ENCODE data around the gene UBE2Q1. TPM values are rescaled to one million over a fixed set of nuclear protein-coding genes. Genes with fewer than 3 reads are reported as not detected.

The UBE2Q1 gene
- total RNA-seq, 1 experiment from 2014 or later: 52.8 TPM

- no peaks in the 10 kb centered on the region for H3K4me1 ChIP-seq (replicated peaks; ENCODE audit: insufficient read depth)
- no peaks in the 10 kb centered on the region for H3K79me2 ChIP-seq (ENCODE audit: low read depth)
- ChIA-PET CTCF (no interaction called here), POLR2A (ENCODE audit: unreplicated experiment) (no interaction called here)
- no peak overlapping the region for H3K4me3 ChIP-seq
- H3K36me3 ChIP-seq (ENCODE audit: low read depth): peaks cover 27% of the 10 kb centered on the region; the same call in 1 of the 2 replicates
- intact Hi-C loops (cut with micrococcal nuclease; ENCODE audit: unreplicated experiment): no loop called here
- no peaks in the 10 kb centered on the region for H4K20me1 ChIP-seq (ENCODE audit: insufficient read depth)
- H3K9me3 ChIP-seq (ENCODE audit: insufficient read depth, low read depth): no peaks in the 10 kb centered on the region
- H2AFZ ChIP-seq: no peak overlapping the region
- H3K4me2 ChIP-seq: no peak overlapping the region
- no peaks in the 10 kb centered on the region for H3K9me2 ChIP-seq (ENCODE audit: insufficient read depth)
- TF ChIP-seq CTCF (conservative IDR thresholded peaks at IDR 0.05): no peak
- TF ChIP-seq EZH2 (IDR thresholded peaks at IDR 0.05; ENCODE audit: low read depth): no peak
- H3K27me3 ChIP-seq (ENCODE audit: insufficient read depth, low read depth): no peaks in the 10 kb centered on the region
- DNase-seq: no peak
- no peak overlapping the region for H3K27ac ChIP-seq
- no peaks in the 10 kb centered on the region for H3F3A ChIP-seq (ENCODE audit: insufficient read depth, low read depth)
- BruUV-seq (replicated peaks): no TSS peak
Measured at GRCh38 chr1:154582885-154583284, 24.4 kb upstream of the UBE2Q1 start.

- CTCF ChIA-PET: no interaction called here
- Histone ChIP-seq H3K9me2 (ENCODE audit: insufficient read depth) (no peaks in the 10 kb centered on the region), H3K4me2 (no peak overlapping the region), H3K9me3 (ENCODE audit: insufficient read depth, low read depth) (no peaks in the 10 kb centered on the region), H3K79me2 (ENCODE audit: low read depth) (no peaks in the 10 kb centered on the region), H3K36me3 (ENCODE audit: low read depth) (peaks cover 23% of the 10 kb centered on the region; the same call in 1 of the 2 replicates), H4K20me1 (ENCODE audit: insufficient read depth) (no peaks in the 10 kb centered on the region), H3K27ac (no peak overlapping the region), H3K4me3 (no peak overlapping the region), H2AFZ (no peak overlapping the region), H3F3A (ENCODE audit: insufficient read depth, low read depth) (no peaks in the 10 kb centered on the region), H3K4me1 (replicated peaks; ENCODE audit: insufficient read depth) (no peaks in the 10 kb centered on the region), H3K27me3 (ENCODE audit: insufficient read depth, low read depth) (no peaks in the 10 kb centered on the region)
- no peak for DNase-seq
- POLR2A ChIA-PET (ENCODE audit: unreplicated experiment): no interaction called here
- intact Hi-C loops (cut with micrococcal nuclease; ENCODE audit: unreplicated experiment): no loop called here
- no TSS peak for BruUV-seq (replicated peaks)
- TF ChIP-seq EZH2 (IDR thresholded peaks at IDR 0.05; ENCODE audit: low read depth) (no peak), CTCF (conservative IDR thresholded peaks at IDR 0.05) (no peak)
Measured at GRCh38 chr1:154581766-154582165, 23.3 kb upstream of the UBE2Q1 start.

GRCh38 chr1:154579374-154579773, 20.9 kb upstream of the UBE2Q1 start:
- BruUV-seq (replicated peaks): no TSS peak
- no peak overlapping the region for H2AFZ ChIP-seq
- no peak for DNase-seq
- no peak overlapping the region for H3K4me3 ChIP-seq
- no peaks in the 10 kb centered on the region for H3F3A ChIP-seq (ENCODE audit: insufficient read depth, low read depth)
- intact Hi-C loops (cut with micrococcal nuclease; ENCODE audit: unreplicated experiment): no loop called here
- no peak for TF ChIP-seq CTCF (conservative IDR thresholded peaks at IDR 0.05)
- no peak for TF ChIP-seq EZH2 (IDR thresholded peaks at IDR 0.05; ENCODE audit: low read depth)
- ChIA-PET POLR2A (ENCODE audit: unreplicated experiment) (no interaction called here), CTCF (no interaction called here)
- H4K20me1 ChIP-seq (ENCODE audit: insufficient read depth): no peaks in the 10 kb centered on the region
- no peak overlapping the region for H3K4me2 ChIP-seq
- 0 out of 2 replicates have a peak, but pooled peaks cover 13% of the 10 kb centered on the region for H3K36me3 ChIP-seq (ENCODE audit: low read depth)
- no peaks in the 10 kb centered on the region for H3K9me2 ChIP-seq (ENCODE audit: insufficient read depth)
- H3K27ac ChIP-seq: no peak overlapping the region
- no peaks in the 10 kb centered on the region for H3K9me3 ChIP-seq (ENCODE audit: insufficient read depth, low read depth)
- H3K79me2 ChIP-seq (ENCODE audit: low read depth): no peaks in the 10 kb centered on the region
- no peaks in the 10 kb centered on the region for H3K4me1 ChIP-seq (replicated peaks; ENCODE audit: insufficient read depth)
- no peaks in the 10 kb centered on the region for H3K27me3 ChIP-seq (ENCODE audit: insufficient read depth, low read depth)

Data from PC-9 (cell line).